ENCODE measurements around the gene IRF5. TPM values are rescaled to one million over a fixed set of nuclear protein-coding genes. Genes with fewer than 3 reads are reported as not detected.

Gene IRF5
- total RNA-seq, 4 donors from 2014 or later = 7.6 to 14.5 (median 8.6) TPM

DNA sequence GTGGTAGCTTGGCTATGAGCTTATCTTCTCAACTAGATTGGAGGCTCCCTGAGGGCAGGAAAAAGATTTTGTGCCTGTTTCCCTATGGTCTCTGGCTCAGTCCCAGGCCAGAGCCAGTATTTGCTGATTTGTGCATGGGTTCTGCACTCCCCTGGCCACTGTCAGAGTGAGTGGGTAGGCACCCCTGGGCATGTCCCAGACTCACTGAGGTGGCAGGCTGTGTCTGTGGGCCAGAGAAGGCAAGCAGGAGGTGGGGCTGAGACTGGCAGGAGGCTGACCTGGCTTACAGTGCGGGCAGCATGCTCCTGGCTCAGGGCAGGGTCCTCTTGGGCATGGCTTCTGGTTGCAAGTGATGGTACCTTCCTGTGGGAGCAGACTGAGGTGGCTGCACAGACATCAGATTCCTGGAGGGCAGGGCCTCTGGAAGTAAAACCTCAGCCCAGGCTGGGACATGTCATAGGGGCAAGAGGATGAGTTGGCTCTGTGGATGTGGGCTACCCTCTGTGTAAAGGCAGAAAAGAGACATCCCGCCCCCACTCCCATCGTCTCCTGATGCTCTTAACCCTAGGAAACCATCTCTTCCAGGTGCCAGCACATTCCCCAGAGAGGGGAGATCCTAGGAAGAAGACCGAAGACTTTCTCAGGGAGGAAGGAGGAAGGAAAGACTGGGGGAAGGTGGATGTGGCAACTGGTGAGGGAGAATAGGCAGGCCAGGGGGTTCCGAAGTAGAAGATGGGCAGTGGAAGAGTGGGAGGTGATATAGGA, 31.5 kb upstream of the IRF5 start:
- WGBS = 96% methylated on average over 5 of the region's 5 CpGs
- H3K36me3 ChIP-seq = no peaks in the 10 kb centered on the region
- H3K27ac ChIP-seq (replicated peaks in 1 of 4) = no peak overlapping the region
- peaks cover 12 to 22% (median 18%) of the 10 kb centered on the region in 4 donors for H3K4me1 ChIP-seq
- peaks cover 0 to 75% (median 17%) of the 10 kb centered on the region in 4 donors for H3K27me3 ChIP-seq
- no peak overlapping the region for H3K4me3 ChIP-seq
- TF ChIP-seq, protein P1, sequence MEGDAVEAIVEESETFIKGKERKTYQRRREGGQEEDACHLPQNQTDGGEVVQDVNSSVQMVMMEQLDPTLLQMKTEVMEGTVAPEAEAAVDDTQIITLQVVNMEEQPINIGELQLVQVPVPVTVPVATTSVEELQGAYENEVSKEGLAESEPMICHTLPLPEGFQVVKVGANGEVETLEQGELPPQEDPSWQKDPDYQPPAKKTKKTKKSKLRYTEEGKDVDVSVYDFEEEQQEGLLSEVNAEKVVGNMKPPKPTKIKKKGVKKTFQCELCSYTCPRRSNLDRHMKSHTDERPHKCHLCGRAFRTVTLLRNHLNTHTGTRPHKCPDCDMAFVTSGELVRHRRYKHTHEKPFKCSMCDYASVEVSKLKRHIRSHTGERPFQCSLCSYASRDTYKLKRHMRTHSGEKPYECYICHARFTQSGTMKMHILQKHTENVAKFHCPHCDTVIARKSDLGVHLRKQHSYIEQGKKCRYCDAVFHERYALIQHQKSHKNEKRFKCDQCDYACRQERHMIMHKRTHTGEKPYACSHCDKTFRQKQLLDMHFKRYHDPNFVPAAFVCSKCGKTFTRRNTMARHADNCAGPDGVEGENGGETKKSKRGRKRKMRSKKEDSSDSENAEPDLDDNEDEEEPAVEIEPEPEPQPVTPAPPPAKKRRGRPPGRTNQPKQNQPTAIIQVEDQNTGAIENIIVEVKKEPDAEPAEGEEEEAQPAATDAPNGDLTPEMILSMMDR (IDR thresholded peaks at IDR 0.05) = no peak
- TF ChIP-seq POLR2AphosphoS5 (IDR thresholded peaks at IDR 0.05) = no peak
- TF ChIP-seq POLR2A (IDR thresholded peaks at IDR 0.05; ENCODE audit: low read depth) = no peak
- no peak for TF ChIP-seq EP300 (IDR thresholded peaks at IDR 0.05)
- no peaks in the 10 kb centered on the region for H3K9me3 ChIP-seq
- DNase-seq (ENCODE audit: extremely low spot score) = no peak
- intact Hi-C loops (cut with DNase I) = loop anchor here (5.0 kb wide), 1 partner anchor 186 kb away; no protein-coding TSS in a partner anchor

DNA sequence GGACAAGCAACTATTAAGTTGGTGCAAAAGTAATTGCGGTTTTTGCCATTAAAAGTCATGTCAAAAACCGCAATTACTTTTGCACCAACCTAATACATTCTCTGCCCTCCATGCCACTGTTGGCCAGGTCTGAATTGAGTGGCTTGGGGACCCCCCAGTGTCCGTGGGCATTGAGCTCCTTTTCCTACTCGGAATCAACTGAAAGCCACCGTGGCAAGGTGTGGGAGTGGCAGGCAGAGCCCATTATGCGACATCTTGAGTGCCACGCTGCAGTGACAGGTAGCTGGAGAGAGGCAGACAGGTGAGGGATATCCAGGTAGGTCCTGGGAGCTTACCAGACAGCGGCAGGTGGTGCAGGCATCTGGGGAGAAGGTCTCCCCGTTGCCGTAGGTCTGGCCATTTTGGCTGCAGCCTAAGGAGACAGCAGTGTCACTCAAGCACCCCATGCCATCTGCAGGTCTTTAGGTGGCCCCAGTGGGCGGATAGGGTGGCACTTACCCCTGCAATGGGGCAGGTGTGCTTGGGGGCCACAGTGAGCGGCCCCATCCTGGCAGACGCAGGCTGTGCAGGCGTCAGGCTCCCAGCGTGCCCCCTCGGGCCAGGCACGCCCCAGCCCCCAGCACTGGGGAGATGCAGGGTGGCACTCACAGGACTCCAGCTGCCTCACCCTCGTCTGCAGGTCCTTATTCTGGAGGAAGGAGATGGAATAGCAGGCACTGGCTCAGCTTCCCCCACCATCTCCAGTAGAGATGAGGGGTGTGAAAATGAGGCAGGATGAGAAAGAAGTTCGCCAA, 30.8 kb upstream of the IRF5 start:
- peaks cover 12 to 22% (median 18%) of the 10 kb centered on the region in 4 donors for H3K4me1 ChIP-seq
- WGBS = 90% methylated on average over 15 of the region's 19 CpGs
- DNase-seq (ENCODE audit: extremely low spot score) = no peak
- intact Hi-C loops (cut with DNase I) = loop anchor here (5.0 kb wide), 1 partner anchor 185 kb away; no protein-coding TSS in a partner anchor
- no peaks in the 10 kb centered on the region for H3K36me3 ChIP-seq
- peaks cover 0 to 82% (median 18%) of the 10 kb centered on the region in 4 donors for H3K27me3 ChIP-seq
- TF ChIP-seq EP300 (IDR thresholded peaks at IDR 0.05) (no peak), POLR2A (IDR thresholded peaks at IDR 0.05; ENCODE audit: low read depth) (no peak), POLR2AphosphoS5 (IDR thresholded peaks at IDR 0.05) (no peak)
- TF ChIP-seq, protein P1 (IDR thresholded peaks at IDR 0.05) = no peak
- no peaks in the 10 kb centered on the region for H3K9me3 ChIP-seq
- no peak overlapping the region for H3K4me3 ChIP-seq
- no peak overlapping the region for H3K27ac ChIP-seq (replicated peaks in 1 of 4)

DNA sequence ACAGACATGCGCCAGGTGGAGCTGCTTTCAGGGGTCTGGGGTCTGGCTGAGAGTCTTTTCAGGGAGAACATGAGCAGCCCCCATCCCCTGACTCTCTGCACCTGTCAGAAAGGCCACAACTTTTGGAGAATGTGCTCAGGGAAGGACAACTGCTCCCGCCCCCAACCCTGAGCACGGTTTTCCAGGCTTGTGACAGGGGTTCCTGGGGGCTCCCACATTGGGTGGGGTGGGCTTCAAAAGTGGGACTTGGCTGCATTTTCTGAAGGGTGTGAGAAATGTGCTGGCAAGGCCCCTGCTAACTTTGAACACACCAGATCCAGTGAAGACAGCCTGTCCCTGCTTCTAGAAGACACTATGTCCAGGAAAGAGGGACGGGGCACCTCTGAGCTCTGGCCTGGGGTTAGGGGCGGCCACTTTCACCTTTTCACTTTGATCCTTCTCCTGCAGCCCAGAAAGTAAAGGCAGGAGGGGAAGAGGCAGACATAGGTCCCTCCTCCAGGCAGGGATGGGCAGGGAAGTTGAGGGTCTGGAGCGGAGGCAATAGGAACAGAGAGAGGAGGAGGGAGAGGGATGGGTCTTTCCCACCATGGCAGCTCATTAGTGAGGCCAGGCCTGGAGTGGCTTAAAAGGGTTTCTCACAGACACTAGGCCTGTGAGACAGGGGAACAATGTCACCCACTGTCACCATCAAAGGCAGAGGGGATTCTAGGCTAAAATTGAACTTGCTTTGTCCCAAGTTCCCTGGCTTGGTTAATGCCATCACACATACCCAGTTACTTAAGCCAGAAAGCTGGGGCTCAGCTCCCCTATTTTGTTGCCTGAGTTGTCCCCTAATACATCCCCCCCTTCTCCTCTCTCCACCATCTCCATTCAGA, 28.7 kb upstream of the IRF5 start:
- no peaks in the 10 kb centered on the region for H3K9me3 ChIP-seq
- peaks cover 12 to 22% (median 18%) of the 10 kb centered on the region in 4 donors for H3K4me1 ChIP-seq
- 96% methylated on average over 5 of the region's 6 CpGs for WGBS
- H3K36me3 ChIP-seq = no peaks in the 10 kb centered on the region
- intact Hi-C loops (cut with DNase I) = loop anchor here (5.0 kb wide), 1 partner anchor 183 kb away; no protein-coding TSS in a partner anchor
- TF ChIP-seq EP300 (IDR thresholded peaks at IDR 0.05) (no peak), POLR2AphosphoS5 (IDR thresholded peaks at IDR 0.05) (no peak), POLR2A (IDR thresholded peaks at IDR 0.05; ENCODE audit: low read depth) (no peak)
- TF ChIP-seq, protein P1 (IDR thresholded peaks at IDR 0.05) = no peak
- H3K27me3 ChIP-seq = peaks cover 0 to 79% (median 19%) of the 10 kb centered on the region in 4 donors
- no peak for DNase-seq (ENCODE audit: extremely low spot score)
- H3K27ac ChIP-seq (replicated peaks in 1 of 4) = no peak overlapping the region
- H3K4me3 ChIP-seq = peak overlapping the region in 3 of 4 donors; percentile 32 to 48 (median 36)
